ENCODE results near the gene SRPX.

SRPX gene

GRCh38 chrX:38138157-38138891, 82.3 kb downstream of the SRPX start:
- no peak for DNase-seq (ENCODE audit: low spot score)
- in situ Hi-C loops (cut with MboI; ENCODE audit: low pct_unique_long_range_greater_than_20kb, low sequenced_read_pairs, unreplicated experiment): no loop called here
- no peak for TF ChIP-seq CTCF (IDR thresholded peaks at IDR 0.05; ENCODE audit: extremely low read depth, insufficient read depth, missing control alignments)

- TF ChIP-seq CTCF (IDR thresholded peaks at IDR 0.05; ENCODE audit: extremely low read depth, insufficient read depth, missing control alignments): no peak
- DNase-seq (ENCODE audit: low spot score): no peak
Observed at GRCh38 chrX:38129366-38129765, 91.3 kb downstream of the SRPX start.

GRCh38 chrX:38127961-38128360, 92.7 kb downstream of the SRPX start:
- in situ Hi-C loops (cut with MboI; ENCODE audit: low pct_unique_long_range_greater_than_20kb, low sequenced_read_pairs, unreplicated experiment): no loop called here
- TF ChIP-seq CTCF (IDR thresholded peaks at IDR 0.05; ENCODE audit: extremely low read depth, insufficient read depth, missing control alignments): no peak
- no peak for DNase-seq (ENCODE audit: low spot score)

More at GRCh38 chrX:38129366-38129765, 91.3 kb downstream of the SRPX start:
- in situ Hi-C loops (cut with MboI; ENCODE audit: low pct_unique_long_range_greater_than_20kb, low sequenced_read_pairs, unreplicated experiment): no loop called here

GRCh38 chrX:38126179-38126578, 94.5 kb downstream of the SRPX start:
- no peak for DNase-seq (ENCODE audit: low spot score)
- in situ Hi-C loops (cut with MboI; ENCODE audit: low pct_unique_long_range_greater_than_20kb, low sequenced_read_pairs, unreplicated experiment): no loop called here
- no peak for TF ChIP-seq CTCF (IDR thresholded peaks at IDR 0.05; ENCODE audit: extremely low read depth, insufficient read depth, missing control alignments)

- in situ Hi-C loops (cut with MboI; ENCODE audit: low pct_unique_long_range_greater_than_20kb, low sequenced_read_pairs, unreplicated experiment): no loop called here
- no peak for DNase-seq (ENCODE audit: low spot score)
- no peak for TF ChIP-seq CTCF (IDR thresholded peaks at IDR 0.05; ENCODE audit: extremely low read depth, insufficient read depth, missing control alignments)
Observed at GRCh38 chrX:38124000-38124399, 96.7 kb downstream of the SRPX start.

- DNase-seq (ENCODE audit: low spot score): no peak
- TF ChIP-seq CTCF (IDR thresholded peaks at IDR 0.05; ENCODE audit: extremely low read depth, insufficient read depth, missing control alignments): no peak
- in situ Hi-C loops (cut with MboI; ENCODE audit: low pct_unique_long_range_greater_than_20kb, low sequenced_read_pairs, unreplicated experiment): no loop called here
Observed at GRCh38 chrX:38117485-38117884, 103.2 kb downstream of the SRPX start.

Data from GM13977 (cell line).